IgD-negative memory B cell (primary cell): ENCODE data around the gene PRSS57. TPM values are rescaled to one million over a fixed set of nuclear protein-coding genes. Genes with fewer than 3 reads are reported as not detected.

Experiments
- H3K27ac Mint-ChIP-seq, 3 donors: one replicate each; pipeline ENCODE4 v1.8.0; 2020 to 2022; ENCODE audit warnings: mild to moderate bottlenecking in 3 of 3, mixed read lengths in 3 of 3, moderate library complexity in 1 of 3
- H3K27me3 Mint-ChIP-seq: one replicate; pipeline ENCODE4 v1.8.0; 2021; ENCODE audit warnings: mixed read lengths
- H3K36me3 Mint-ChIP-seq: one replicate; pipeline ENCODE4 v1.8.0; 2020; ENCODE audit warnings: mild to moderate bottlenecking, mixed read lengths
- H3K4me1 Mint-ChIP-seq, 3 donors: one replicate each; pipeline ENCODE4 v1.8.0; 2020 to 2022; ENCODE audit warnings: mixed read lengths in 3 of 3, mild to moderate bottlenecking in 1 of 3
- H3K4me3 Mint-ChIP-seq, 4 donors: one replicate each; pipeline ENCODE4 v1.8.0; 2020 to 2022; ENCODE audit warnings: mild to moderate bottlenecking in 4 of 4, mixed read lengths in 4 of 4, moderate library complexity in 3 of 4
- H3K9me3 Mint-ChIP-seq, 3 donors: one replicate each; pipeline ENCODE4 v1.8.0; 2020 to 2021; ENCODE audit warnings: mixed read lengths in 3 of 3, mild to moderate bottlenecking in 1 of 3
- polyA plus RNA-seq: library from polyadenylated mRNA; unstranded; fragments of 300-500 nt; fragmentation: Illumina TruSeq; gene quantifications from one replicate; pipeline ENCODE4 v1.2.3, GENCODE V29; 2021

Gene PRSS57
- polyA plus RNA-seq, 1 donor from 2014 or later: not detected

DNA sequence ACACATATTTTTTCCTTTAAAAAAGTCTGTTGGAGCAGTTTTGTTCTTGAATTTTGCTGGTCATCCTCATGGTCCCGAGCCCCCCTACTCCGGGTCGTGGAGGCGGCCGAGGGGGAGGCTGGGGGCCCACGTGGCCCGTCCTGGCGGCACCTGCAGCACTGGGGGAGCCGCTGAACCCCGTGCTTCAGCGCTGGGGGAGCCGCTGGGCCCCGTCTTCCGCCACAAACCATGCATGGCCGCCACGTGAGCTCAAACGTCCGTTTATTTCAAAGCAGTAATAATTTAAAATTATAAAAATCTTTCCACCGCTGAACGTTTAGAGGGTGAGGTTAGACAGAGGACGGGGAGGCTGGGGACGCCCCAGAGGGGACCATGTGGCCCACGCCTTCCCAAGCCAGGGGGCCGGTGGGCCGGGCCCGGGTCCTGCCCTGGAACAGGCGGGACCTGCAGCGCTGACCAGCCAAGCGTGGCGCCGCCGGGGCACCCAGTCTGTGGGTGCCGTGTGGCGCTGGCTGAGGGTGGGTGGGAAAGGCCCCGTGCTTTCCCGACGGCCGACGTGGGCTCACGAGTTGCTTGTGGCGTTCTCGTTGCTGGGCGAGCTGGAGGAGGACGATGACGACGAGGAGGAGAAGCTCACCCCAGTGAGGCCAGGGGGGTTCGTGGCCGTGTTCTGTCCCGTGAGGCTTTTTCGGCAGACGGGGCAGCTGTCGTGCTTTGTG is 47.5 kb downstream of the PRSS57 start:
- H3K27ac Mint-ChIP-seq: peak overlapping the region; percentile 60 to 84 (median 69)
- peaks cover 4% of the 10 kb centered on the region for H3K36me3 Mint-ChIP-seq
- H3K4me1 Mint-ChIP-seq: peaks cover 0 to 6% (median 6%) of the 10 kb centered on the region in 3 donors
- H3K4me3 Mint-ChIP-seq: no peak overlapping the region
- H3K9me3 Mint-ChIP-seq: no peaks in the 10 kb centered on the region
- no peaks in the 10 kb centered on the region for H3K27me3 Mint-ChIP-seq

DNA sequence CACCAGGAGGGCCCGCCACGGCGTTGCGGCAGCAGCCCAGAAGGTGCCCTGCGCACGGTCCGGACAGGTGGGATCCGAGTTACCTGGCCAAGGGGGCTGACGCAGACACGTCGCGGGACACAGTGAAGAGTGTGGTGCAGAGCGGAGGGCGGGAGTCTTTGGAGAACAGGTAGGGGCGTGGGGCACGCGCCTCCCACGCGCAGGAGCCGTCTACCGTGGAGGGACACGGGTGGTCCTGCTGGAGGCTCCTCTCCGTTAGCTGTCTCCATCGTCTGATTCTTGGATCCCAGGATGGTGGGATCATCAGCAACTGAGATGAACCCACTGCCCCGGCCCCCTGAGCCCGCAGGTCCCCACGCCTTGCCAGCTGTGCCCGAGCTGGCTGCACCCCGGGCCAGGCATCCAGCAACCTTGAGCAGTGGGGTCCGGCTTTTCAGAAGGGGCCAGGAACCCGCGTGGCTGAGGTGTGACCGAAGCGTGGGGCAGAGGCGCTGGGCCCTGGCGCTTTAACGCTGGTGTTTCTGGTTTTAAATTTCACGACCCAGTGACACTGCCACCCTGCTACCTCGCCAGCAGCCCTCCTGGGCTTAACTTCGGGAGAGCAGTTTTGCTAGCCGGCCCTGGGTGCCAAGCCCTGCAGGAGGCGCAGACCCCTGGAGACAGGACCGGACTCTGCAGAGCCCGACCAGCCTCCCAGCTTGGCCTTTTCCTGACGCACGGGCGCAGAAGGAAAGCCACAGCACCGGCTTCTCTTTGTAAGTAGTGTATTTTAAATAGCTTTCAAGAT is 48.3 kb downstream of the PRSS57 start:
- Mint-ChIP-seq H3K4me1 (peaks cover 0 to 6% (median 6%) of the 10 kb centered on the region in 3 donors), H3K9me3 (no peaks in the 10 kb centered on the region), H3K27me3 (no peaks in the 10 kb centered on the region), H3K27ac (peak overlapping the region; percentile 60 to 67 (median 63)), H3K4me3 (no peak overlapping the region), H3K36me3 (peaks cover 4% of the 10 kb centered on the region)

GRCh38 chr19:645912-646778 is 49.1 kb downstream of the PRSS57 start:
- no peaks in the 10 kb centered on the region for H3K27me3 Mint-ChIP-seq
- peak overlapping the region in 2 of 3 donors; percentile 80 to 85 for H3K27ac Mint-ChIP-seq
- H3K4me1 Mint-ChIP-seq: peaks cover 0 to 10% (median 9%) of the 10 kb centered on the region in 3 donors
- H3K36me3 Mint-ChIP-seq: peaks cover 4% of the 10 kb centered on the region
- no peaks in the 10 kb centered on the region for H3K9me3 Mint-ChIP-seq
- peak overlapping the region in 3 of 4 donors; percentile 28 to 85 (median 58) for H3K4me3 Mint-ChIP-seq

GRCh38 chr19:644789-645188 is 50.5 kb downstream of the PRSS57 start:
- Mint-ChIP-seq H3K27ac (peak overlapping the region in 2 of 3 donors; percentile 59 to 81), H3K4me3 (no peak overlapping the region)

DNA sequence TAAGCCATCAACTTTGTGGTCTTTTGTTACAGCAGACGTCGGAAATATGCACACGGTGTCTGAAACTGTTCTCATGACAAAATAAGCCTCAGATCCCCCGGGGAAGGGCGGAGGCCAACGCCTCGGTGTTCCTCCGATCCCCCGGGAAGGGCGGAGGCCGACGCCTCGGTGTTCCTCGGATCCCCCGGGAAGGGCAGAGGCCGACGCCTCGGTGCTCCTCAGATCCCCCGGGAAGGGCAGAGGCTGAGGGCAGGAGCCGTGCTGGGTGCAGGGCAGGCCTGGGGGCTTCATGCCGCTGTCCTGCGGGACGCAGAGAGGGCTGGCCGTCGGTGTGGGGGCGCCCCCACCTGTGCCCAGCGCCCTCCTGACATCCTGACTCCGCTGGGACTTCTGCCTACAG is 50.9 kb downstream of the PRSS57 start:
- Mint-ChIP-seq H3K27me3 (no peaks in the 10 kb centered on the region), H3K36me3 (peaks cover 4% of the 10 kb centered on the region), H3K27ac (peak overlapping the region in 1 of 3 donors; percentile 81), H3K4me1 (peaks cover 2 to 11% (median 11%) of the 10 kb centered on the region in 3 donors), H3K9me3 (no peaks in the 10 kb centered on the region), H3K4me3 (peak overlapping the region in 1 of 4 donors; percentile 32)

More at GRCh38 chr19:644789-645188, 50.5 kb downstream of the PRSS57 start:
- peaks cover 4% of the 10 kb centered on the region for H3K36me3 Mint-ChIP-seq
- peaks cover 0 to 10% (median 9%) of the 10 kb centered on the region in 3 donors for H3K4me1 Mint-ChIP-seq
- H3K27me3 Mint-ChIP-seq: no peaks in the 10 kb centered on the region
- no peaks in the 10 kb centered on the region for H3K9me3 Mint-ChIP-seq

- H3K9me3 Mint-ChIP-seq: no peaks in the 10 kb centered on the region
- peaks cover 4% of the 10 kb centered on the region for H3K36me3 Mint-ChIP-seq
- peaks cover 3 to 15% (median 13%) of the 10 kb centered on the region in 3 donors for H3K4me1 Mint-ChIP-seq
Observed at GRCh38 chr19:643736-644135, 51.5 kb downstream of the PRSS57 start.

DNA sequence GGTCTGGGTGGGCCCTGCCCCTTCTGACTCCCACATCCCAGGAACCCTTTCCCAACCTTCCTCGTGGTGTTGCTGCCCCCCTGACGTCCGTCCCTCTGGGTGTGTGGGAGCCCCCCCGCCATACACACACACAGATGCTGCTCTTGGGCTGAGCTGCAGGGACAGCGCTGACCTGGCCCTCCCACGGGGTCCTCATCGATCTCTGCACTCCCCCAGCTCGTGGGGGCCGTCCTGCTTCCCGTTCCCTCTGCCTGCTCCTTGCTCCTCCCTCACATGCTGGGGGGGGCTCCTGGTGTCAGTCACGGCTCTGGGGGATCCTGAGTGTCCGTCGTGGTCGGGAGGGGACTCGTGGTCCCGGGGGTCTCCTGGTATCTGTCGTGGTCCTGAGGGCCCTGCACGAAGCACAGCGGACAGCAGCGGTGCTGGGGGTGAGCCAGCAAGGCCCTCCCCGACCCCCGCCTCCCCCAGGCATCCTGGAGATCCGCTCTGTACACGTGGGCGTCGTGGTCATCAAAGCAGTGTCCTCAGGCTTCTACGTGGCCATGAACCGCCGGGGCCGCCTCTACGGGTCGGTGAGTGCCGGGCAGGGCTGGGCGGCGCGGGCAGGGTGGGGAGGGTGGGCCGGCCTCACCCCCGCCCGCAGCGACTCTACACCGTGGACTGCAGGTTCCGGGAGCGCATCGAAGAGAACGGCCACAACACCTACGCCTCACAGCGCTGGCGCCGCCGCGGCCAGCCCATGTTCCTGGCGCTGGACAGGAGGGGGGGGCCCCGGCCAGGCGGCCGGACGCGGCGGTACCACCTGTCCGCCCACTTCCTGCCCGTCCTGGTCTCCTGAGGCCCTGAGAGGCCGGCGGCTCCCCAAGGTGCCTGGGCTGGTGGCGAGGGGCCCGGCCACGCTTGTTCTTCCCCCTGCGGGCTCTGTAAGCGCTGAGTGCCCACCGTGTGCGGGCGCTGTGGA is 52.2 kb downstream of the PRSS57 start:
- Mint-ChIP-seq H3K36me3 (peaks cover 4% of the 10 kb centered on the region), H3K4me3 (no peak overlapping the region), H3K27me3 (no peaks in the 10 kb centered on the region), H3K4me1 (peaks cover 3 to 17% (median 13%) of the 10 kb centered on the region in 3 donors), H3K27ac (no peak overlapping the region), H3K9me3 (no peaks in the 10 kb centered on the region)

More at GRCh38 chr19:643736-644135, 51.5 kb downstream of the PRSS57 start:
- no peak overlapping the region for H3K4me3 Mint-ChIP-seq
- H3K27me3 Mint-ChIP-seq: no peaks in the 10 kb centered on the region
- no peak overlapping the region for H3K27ac Mint-ChIP-seq

DNA sequence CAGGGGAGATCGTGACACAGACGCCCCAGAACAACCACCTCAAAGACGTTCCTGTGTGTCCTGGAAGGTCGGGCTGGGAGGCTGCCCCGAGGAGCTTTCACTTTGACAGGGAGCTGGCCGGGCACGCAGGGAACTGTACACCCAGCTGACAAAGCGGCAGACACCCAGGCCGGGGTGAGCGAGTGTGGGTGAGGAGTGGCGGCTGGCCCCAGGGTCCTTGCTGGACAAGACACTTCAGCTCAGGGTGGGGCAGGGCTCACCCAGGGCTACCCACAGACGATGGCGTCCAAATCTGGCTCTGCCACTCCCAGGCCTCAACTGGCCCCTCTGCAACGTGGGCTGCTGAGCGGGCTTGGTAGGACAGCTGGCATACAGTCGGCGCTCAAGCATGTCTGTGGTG is 53.5 kb downstream of the PRSS57 start:
- H3K4me3 Mint-ChIP-seq: peak overlapping the region in 3 of 4 donors; percentile 30 to 83 (median 53)
- peak overlapping the region in 2 of 3 donors; percentile 84 to 87 for H3K27ac Mint-ChIP-seq
- peaks cover 12 to 27% (median 21%) of the 10 kb centered on the region in 3 donors for H3K4me1 Mint-ChIP-seq
- no peaks in the 10 kb centered on the region for H3K27me3 Mint-ChIP-seq
- peaks cover 0 to 2% (median 0%) of the 10 kb centered on the region in 3 donors for H3K9me3 Mint-ChIP-seq
- peaks cover 3% of the 10 kb centered on the region for H3K36me3 Mint-ChIP-seq

DNA sequence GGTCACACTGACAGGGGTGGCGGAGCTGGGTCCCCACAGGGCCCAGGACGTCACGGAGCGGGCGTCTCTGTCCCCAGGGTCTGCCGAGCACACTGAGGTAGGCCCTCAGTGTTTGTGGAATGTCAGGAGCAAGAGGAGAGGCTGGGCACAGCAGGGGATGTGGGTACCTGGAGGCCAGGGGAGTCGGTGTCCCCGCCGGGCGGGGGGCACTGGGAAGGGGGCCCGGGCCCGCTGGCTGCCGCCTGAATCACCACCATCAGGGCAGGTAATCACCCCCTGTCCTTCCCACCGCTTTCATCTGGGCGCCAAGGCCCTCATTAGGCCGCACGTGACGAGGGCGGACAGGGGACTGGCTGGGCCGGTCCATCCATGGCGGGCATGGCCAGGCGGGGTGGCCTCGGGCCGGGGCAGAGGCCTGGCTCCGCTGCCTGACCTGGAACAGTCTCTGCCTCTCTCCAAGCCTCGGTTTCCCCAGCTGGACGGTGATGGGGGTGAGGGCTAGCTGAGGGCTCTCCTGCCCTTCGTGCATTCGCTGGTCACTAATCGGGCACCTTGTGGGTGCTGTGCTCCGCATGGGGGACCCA is 54.6 kb downstream of the PRSS57 start:
- Mint-ChIP-seq H3K4me1 (peaks cover 14 to 26% (median 21%) of the 10 kb centered on the region in 3 donors), H3K4me3 (peak overlapping the region in 3 of 4 donors; percentile 44 to 65 (median 53)), H3K9me3 (peaks cover 0 to 2% (median 0%) of the 10 kb centered on the region in 3 donors), H3K27ac (peak overlapping the region in 2 of 3 donors; percentile 37 to 57), H3K36me3 (no peaks in the 10 kb centered on the region), H3K27me3 (no peaks in the 10 kb centered on the region)

GRCh38 chr19:640161-640558 is 55.1 kb downstream of the PRSS57 start:
- Mint-ChIP-seq H3K9me3 (peaks cover 0 to 2% (median 0%) of the 10 kb centered on the region in 3 donors), H3K36me3 (no peaks in the 10 kb centered on the region), H3K27ac (peak overlapping the region in 2 of 3 donors; percentile 37 to 57), H3K27me3 (no peaks in the 10 kb centered on the region), H3K4me3 (peak overlapping the region in 3 of 4 donors; percentile 9 to 81 (median 44)), H3K4me1 (peaks cover 14 to 26% (median 21%) of the 10 kb centered on the region in 3 donors)

DNA sequence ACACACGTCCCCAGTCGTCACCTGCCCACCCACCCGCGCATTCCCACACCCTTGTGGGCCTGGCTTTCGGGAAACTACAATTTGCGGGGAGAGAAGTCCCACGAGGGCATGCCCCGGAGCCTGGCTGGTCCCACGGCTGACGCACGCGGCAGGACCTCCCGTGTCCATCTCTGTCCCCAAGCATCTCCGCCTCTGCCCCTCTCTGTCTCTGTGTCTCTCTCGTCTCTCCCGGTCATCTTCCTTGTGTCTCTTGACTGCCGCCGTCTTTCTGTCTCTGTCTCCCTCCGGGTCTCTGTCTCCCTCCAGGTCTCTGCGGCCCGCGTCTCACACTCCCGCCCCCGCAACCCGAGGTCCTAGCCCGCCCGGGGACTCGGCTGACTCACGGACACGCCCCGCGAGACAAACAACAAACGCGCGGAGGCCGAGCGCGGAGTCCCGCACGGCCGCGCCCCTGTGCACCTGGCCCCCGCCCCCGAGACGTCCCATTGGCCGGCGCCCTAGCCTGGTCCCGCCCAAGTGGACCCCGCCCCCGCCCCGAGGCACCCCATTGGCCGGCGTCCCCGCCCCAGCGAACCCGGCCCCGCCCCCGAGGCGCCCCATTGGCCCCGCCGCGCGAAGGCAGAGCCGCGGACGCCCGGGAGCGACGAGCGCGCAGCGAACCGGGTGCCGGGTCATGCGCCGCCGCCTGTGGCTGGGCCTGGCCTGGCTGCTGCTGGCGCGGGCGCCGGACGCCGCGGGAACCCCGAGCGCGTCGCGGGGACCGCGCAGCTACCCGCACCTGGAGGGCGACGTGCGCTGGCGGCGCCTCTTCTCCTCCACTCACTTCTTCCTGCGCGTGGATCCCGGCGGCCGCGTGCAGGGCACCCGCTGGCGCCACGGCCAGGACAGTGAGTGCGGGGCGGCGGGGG is 55.7 kb downstream of the PRSS57 start, which contains the start of gene FGF22:
TSS of gene FGF22 (plus strand) at position 627 of the 908 bp plus-strand sequence. CDS start at position 674, 47 bp downstream.
- H3K27me3 Mint-ChIP-seq: no peaks in the 10 kb centered on the region
- H3K4me1 Mint-ChIP-seq: peaks cover 14 to 23% (median 17%) of the 10 kb centered on the region in 3 donors
- H3K36me3 Mint-ChIP-seq: no peaks in the 10 kb centered on the region
- peaks cover 0 to 2% (median 0%) of the 10 kb centered on the region in 3 donors for H3K9me3 Mint-ChIP-seq
- H3K4me3 Mint-ChIP-seq: peak within 1 kb of the TSS; percentile 82 to 96 (median 90)
- peak within 1 kb of the TSS; percentile 88 to 93 (median 90) for H3K27ac Mint-ChIP-seq

DNA sequence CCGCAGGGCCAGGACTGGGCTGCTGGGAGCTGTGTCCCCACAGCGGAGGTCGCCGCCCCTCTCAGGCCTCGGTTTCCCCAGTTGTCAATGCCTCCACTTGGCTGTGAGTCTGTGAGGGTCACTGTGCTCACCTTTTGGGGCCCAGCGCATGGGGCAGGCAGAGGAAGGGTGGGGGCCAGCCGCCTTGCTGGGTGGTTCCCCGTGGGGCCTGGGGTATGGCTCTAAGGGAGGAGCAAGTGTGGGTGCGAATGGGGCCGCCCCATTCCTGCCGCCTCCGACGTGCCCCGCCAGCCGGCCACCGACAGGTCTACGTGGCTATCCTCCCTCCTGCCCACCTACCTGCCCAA is 56.4 kb downstream of the PRSS57 start:
- H3K27me3 Mint-ChIP-seq: no peaks in the 10 kb centered on the region
- H3K27ac Mint-ChIP-seq: peak overlapping the region; percentile 88 to 93 (median 90)
- H3K9me3 Mint-ChIP-seq: peaks cover 0 to 2% (median 0%) of the 10 kb centered on the region in 3 donors
- H3K4me3 Mint-ChIP-seq: peak overlapping the region in 2 of 4 donors; percentile 82 to 84
- no peaks in the 10 kb centered on the region for H3K36me3 Mint-ChIP-seq
- H3K4me1 Mint-ChIP-seq: peaks cover 17 to 22% (median 18%) of the 10 kb centered on the region in 3 donors
